CD14-positive monocyte (primary cell): Measurements from ENCODE around the gene WDFY3. TPM values are rescaled to one million over a fixed set of nuclear protein-coding genes. Genes with fewer than 3 reads are reported as not detected.

Experiments
- DNase-seq, 3 donors: peaks; one replicate each; pipeline ENCODE4 v3.0.0-alpha.2; 2011 to 2022
- H2AFZ ChIP-seq: 2 replicates; pipeline ENCODE4 v1.6.0; 2012; ENCODE audit warnings: mild to moderate bottlenecking, low read depth, low read length, inconsistent platforms; ENCODE audit not compliant: insufficient read depth, poor library complexity, severe bottlenecking
- H3K27ac ChIP-seq, 2 donors: 1 replicate in 1 of 2; 2 replicates in 1 of 2; pipeline ENCODE4 v1.5.1; 2012 to 2013; ENCODE audit warnings: low read length in 2 of 2, control low read depth in 1 of 2, inconsistent platforms in 1 of 2, low read depth in 1 of 2, mild to moderate bottlenecking in 1 of 2
- H3K27me3 ChIP-seq, 2 donors: one replicate each; pipeline versions ENCODE4 v1.6.0 to v1.6.1; 2011 to 2013; ENCODE audit warnings: low read length in 2 of 2; ENCODE audit not compliant: control insufficient read depth in 2 of 2, insufficient read depth in 2 of 2
- H3K36me3 ChIP-seq, 2 donors: replicated peaks in 1 of 2; 1 replicate in 1 of 2; 2 replicates in 1 of 2; pipeline versions ENCODE4 v1.5.1 to v1.6.1; 2012 to 2013; ENCODE audit warnings: low read length in 2 of 2, control low read depth in 1 of 2, inconsistent platforms in 1 of 2, mild to moderate bottlenecking in 1 of 2; ENCODE audit not compliant: insufficient read depth in 2 of 2, control insufficient read depth in 1 of 2
- H3K4me1 ChIP-seq, 2 donors: 1 replicate in 1 of 2; 2 replicates in 1 of 2; pipeline versions ENCODE4 v1.5.1 to v1.6.1; 2012 to 2013; ENCODE audit warnings: low read length in 2 of 2, control low read depth in 1 of 2, inconsistent platforms in 1 of 2, mild to moderate bottlenecking in 1 of 2, moderate library complexity in 1 of 2; ENCODE audit not compliant: insufficient read depth in 2 of 2, control insufficient read depth in 1 of 2
- H3K4me2 ChIP-seq: replicated peaks from 2 replicates; pipeline ENCODE3; 2012; ENCODE audit warnings: low read length, moderate library complexity, mild to moderate bottlenecking; ENCODE audit not compliant: poor library complexity, severe bottlenecking; ENCODE audit errors: extremely low read depth
- H3K4me3 ChIP-seq, 3 experiments: fragments of 200-600 bp in 1 of 3; sonication (generic) in 1 of 3; replicated peaks in 1 of 3; 1 replicate in 2 of 3; 2 replicates in 1 of 3; pipeline ENCODE4 v1.5.1; 2011 to 2013; ENCODE audit warnings: low read length in 3 of 3, mild to moderate bottlenecking in 3 of 3, control low read depth in 2 of 3, low read depth in 2 of 3, inconsistent platforms in 1 of 3, moderate library complexity in 1 of 3
- H3K79me2 ChIP-seq: 2 replicates; pipeline ENCODE4 v1.6.0; 2012; ENCODE audit warnings: mild to moderate bottlenecking, control low read depth, inconsistent platforms, low read length, moderate library complexity; ENCODE audit not compliant: insufficient read depth
- H3K9ac ChIP-seq: 2 replicates; pipeline ENCODE4 v1.6.0; 2017; ENCODE audit warnings: low read length, mild to moderate bottlenecking; ENCODE audit not compliant: insufficient read depth, poor library complexity, severe bottlenecking
- H3K9me3 ChIP-seq, 2 donors: replicated peaks in 1 of 2; 1 replicate in 1 of 2; 2 replicates in 1 of 2; pipeline versions ENCODE4 v1.5.1 to v1.6.1; 2012 to 2013; ENCODE audit warnings: low read length in 2 of 2, control low read depth in 1 of 2; ENCODE audit not compliant: control insufficient read depth in 1 of 2, insufficient read depth in 1 of 2
- H4K20me1 ChIP-seq: 2 replicates; pipeline ENCODE4 v1.6.0; 2012; ENCODE audit warnings: mild to moderate bottlenecking, low read length, control low read depth, moderate library complexity; ENCODE audit not compliant: insufficient read depth
- H3K27ac Mint-ChIP-seq, 7 donors: one replicate each; pipeline ENCODE4 v1.8.0; 2020; ENCODE audit warnings: mild to moderate bottlenecking in 7 of 7, mixed read lengths in 7 of 7, moderate library complexity in 6 of 7, inconsistent platforms in 2 of 7
- H3K27me3 Mint-ChIP-seq, 3 donors: one replicate each; pipeline ENCODE4 v1.8.0; 2021 to 2022; ENCODE audit warnings: low read depth in 3 of 3, mild to moderate bottlenecking in 3 of 3, mixed read lengths in 3 of 3, moderate library complexity in 3 of 3, inconsistent platforms in 1 of 3
- H3K36me3 Mint-ChIP-seq, 2 donors: one replicate each; pipeline ENCODE4 v1.8.0; 2020; ENCODE audit warnings: mixed read lengths in 2 of 2, inconsistent platforms in 1 of 2, mild to moderate bottlenecking in 1 of 2
- H3K4me1 Mint-ChIP-seq: one replicate; pipeline ENCODE4 v1.8.0; 2020; ENCODE audit warnings: mild to moderate bottlenecking, mixed read lengths
- H3K4me3 Mint-ChIP-seq, 2 donors: one replicate each; pipeline ENCODE4 v1.8.0; 2020; ENCODE audit warnings: mild to moderate bottlenecking in 2 of 2, mixed read lengths in 2 of 2, moderate library complexity in 1 of 2
- H3K9me3 Mint-ChIP-seq, 7 donors: one replicate each; pipeline ENCODE4 v1.8.0; 2020 to 2022; ENCODE audit warnings: mixed read lengths in 7 of 7, mild to moderate bottlenecking in 6 of 7, moderate library complexity in 6 of 7, inconsistent platforms in 2 of 7
- WGBS: methylation state at CpG from one replicate; pipeline ENCODE4 v1.1.5; 2013; ENCODE audit warnings: missing lambda C conversion rate; ENCODE audit not compliant: insufficient coverage; 5-methylcytosine and 5-hydroxymethylcytosine counted together
- intact Hi-C, 2 donors: fragments of 100-400 bp; cut with micrococcal nuclease; formaldehyde crosslinking; loops; one replicate each; pipeline versions ENCODE4 v1.15.0 to v1.15.1; 2023
- polyA plus RNA-seq, 3 donors: library from polyadenylated mRNA; depleted of rRNA in 1 of 3; unstranded in 2 of 3; stranded (reverse) in 1 of 3; fragments of 300-500 nt in 2 of 3; fragments of >200 nt in 1 of 3; fragmentation: Illumina TruSeq in 2 of 3; gene quantifications; 1 replicate in 2 of 3; 2 replicates in 1 of 3; pipeline ENCODE4 v1.2.3, GENCODE V29; 2012 to 2021
- TF ChIP-seq, protein P1 (sequence below): fragments of 200-600 bp; IDR thresholded peaks from one replicate; pipeline ENCODE4 v1.8.0; 2022; ENCODE audit warnings: antibody characterized with exemption, mild to moderate bottlenecking

Gene WDFY3
- polyA plus RNA-seq, 3 donors = 5.6 to 35.5 (median 5.9) TPM

DNA sequence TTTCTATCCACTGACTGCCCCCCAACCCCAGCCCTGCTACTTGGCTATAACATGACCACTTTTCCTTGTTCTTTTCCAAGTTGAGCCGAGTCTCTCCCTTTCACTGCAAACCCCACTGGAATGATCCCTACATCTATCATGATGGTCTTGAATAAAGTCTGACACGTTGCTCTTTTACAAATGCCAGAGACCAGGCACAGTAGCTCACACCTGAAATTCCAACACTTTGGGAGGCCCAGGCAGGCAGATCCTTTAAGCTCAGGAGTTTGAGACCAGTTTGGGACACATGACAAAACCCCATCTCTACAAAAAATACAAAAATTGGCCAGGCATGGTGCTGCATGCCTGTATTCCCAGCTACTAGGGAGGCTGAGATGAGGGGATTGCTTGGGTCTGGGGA lies 100.9 kb downstream of the WDFY3 start:
- H3K36me3 ChIP-seq = peaks cover 0 to 24% of the 10 kb centered on the region in 2 donors
- intact Hi-C loops = no loop called here
- no peak overlapping the region for H3K27ac ChIP-seq
- Mint-ChIP-seq H3K4me3 (no peak overlapping the region), H3K27me3 (no peaks in the 10 kb centered on the region), H3K36me3 (peaks cover 20 to 25% of the 10 kb centered on the region in 2 donors), H3K27ac (peak overlapping the region in 3 of 7 donors; percentile 24 to 60 (median 55)), H3K4me1 (peaks cover 2% of the 10 kb centered on the region), H3K9me3 (peaks cover 0 to 4% (median 0%) of the 10 kb centered on the region in 7 donors)
- H3K9me3 ChIP-seq = no peaks in the 10 kb centered on the region
- WGBS = 89% methylated on average over 2 of the region's 2 CpGs
- no peaks in the 10 kb centered on the region for H3K4me1 ChIP-seq
- TF ChIP-seq, protein P1, sequence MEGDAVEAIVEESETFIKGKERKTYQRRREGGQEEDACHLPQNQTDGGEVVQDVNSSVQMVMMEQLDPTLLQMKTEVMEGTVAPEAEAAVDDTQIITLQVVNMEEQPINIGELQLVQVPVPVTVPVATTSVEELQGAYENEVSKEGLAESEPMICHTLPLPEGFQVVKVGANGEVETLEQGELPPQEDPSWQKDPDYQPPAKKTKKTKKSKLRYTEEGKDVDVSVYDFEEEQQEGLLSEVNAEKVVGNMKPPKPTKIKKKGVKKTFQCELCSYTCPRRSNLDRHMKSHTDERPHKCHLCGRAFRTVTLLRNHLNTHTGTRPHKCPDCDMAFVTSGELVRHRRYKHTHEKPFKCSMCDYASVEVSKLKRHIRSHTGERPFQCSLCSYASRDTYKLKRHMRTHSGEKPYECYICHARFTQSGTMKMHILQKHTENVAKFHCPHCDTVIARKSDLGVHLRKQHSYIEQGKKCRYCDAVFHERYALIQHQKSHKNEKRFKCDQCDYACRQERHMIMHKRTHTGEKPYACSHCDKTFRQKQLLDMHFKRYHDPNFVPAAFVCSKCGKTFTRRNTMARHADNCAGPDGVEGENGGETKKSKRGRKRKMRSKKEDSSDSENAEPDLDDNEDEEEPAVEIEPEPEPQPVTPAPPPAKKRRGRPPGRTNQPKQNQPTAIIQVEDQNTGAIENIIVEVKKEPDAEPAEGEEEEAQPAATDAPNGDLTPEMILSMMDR = no peak
- H3K4me3 ChIP-seq = no peak overlapping the region
- peaks cover 82% of the 10 kb centered on the region for H4K20me1 ChIP-seq
- DNase-seq = no peak
- no peak overlapping the region for H3K9ac ChIP-seq
- H2AFZ ChIP-seq = no peak overlapping the region
- H3K4me2 ChIP-seq = no peak overlapping the region
- H3K27me3 ChIP-seq = no peaks in the 10 kb centered on the region
- peaks cover 6% of the 10 kb centered on the region for H3K79me2 ChIP-seq

DNA sequence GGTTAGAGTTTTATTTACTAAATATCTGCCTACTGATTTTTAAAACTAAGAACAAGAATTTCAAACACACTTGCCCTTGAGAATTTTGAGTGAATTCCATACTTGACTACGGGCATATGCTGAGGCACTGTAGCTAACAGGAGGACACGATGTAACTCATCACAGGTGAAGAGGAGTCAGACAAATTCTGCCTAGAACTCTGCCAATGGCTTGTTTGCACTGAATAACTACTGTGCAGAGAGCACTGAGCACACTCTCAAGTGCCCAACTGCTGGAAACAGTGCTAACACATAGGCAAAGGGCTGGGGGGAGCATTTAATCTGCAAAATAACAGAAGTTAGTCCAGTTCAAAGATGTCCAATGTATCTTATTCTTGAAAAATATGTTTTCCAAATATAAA lies 104.4 kb downstream of the WDFY3 start:
- intact Hi-C loops = no loop called here
- H3K4me3 Mint-ChIP-seq = no peak overlapping the region
- no peak overlapping the region for H2AFZ ChIP-seq
- H3K9me3 Mint-ChIP-seq = peaks cover 0 to 4% (median 0%) of the 10 kb centered on the region in 7 donors
- H3K36me3 Mint-ChIP-seq = peaks cover 39 to 47% of the 10 kb centered on the region in 2 donors
- H3K27me3 ChIP-seq = no peaks in the 10 kb centered on the region
- H3K4me1 Mint-ChIP-seq = no peaks in the 10 kb centered on the region
- no peak overlapping the region for H3K27ac ChIP-seq
- WGBS = 94% methylated on average over 2 of the region's 2 CpGs
- no peak overlapping the region for H3K4me2 ChIP-seq
- peaks cover 25 to 59% of the 10 kb centered on the region in 2 donors for H3K36me3 ChIP-seq
- H3K4me1 ChIP-seq = no peaks in the 10 kb centered on the region
- peaks cover 67% of the 10 kb centered on the region for H4K20me1 ChIP-seq
- peaks cover 2% of the 10 kb centered on the region for H3K79me2 ChIP-seq
- DNase-seq = no peak
- no peak overlapping the region for H3K4me3 ChIP-seq
- no peak overlapping the region for H3K9ac ChIP-seq
- H3K9me3 ChIP-seq = no peaks in the 10 kb centered on the region
- TF ChIP-seq, protein P1 = no peak
- H3K27ac Mint-ChIP-seq = no peak overlapping the region
- peaks cover 0 to 2% (median 0%) of the 10 kb centered on the region in 3 donors for H3K27me3 Mint-ChIP-seq
